ENCODE results near the gene MCTP1.

The MCTP1 gene

GRCh38 chr5:94778732-94779131 is 506.2 kb downstream of the MCTP1 start:
- H3K27ac ChIP-seq (ENCODE audit: poor library complexity, severe bottlenecking), result no peak overlapping the region
- no peak for ATAC-seq (ENCODE audit: low read depth)

GRCh38 chr5:94778299-94778698 is 506.6 kb downstream of the MCTP1 start:
- no peak for DNase-seq (ENCODE audit: low spot score)

More at GRCh38 chr5:94778732-94779131, 506.2 kb downstream of the MCTP1 start:
- no peak for TF ChIP-seq CTCF (IDR thresholded peaks at IDR 0.05; ENCODE audit: poor library complexity, severe bottlenecking)
- Histone ChIP-seq H3K9me3 (ENCODE audit: severe bottlenecking) (no peaks in the 10 kb centered on the region), H3K4me1 (ENCODE audit: insufficient read depth, poor library complexity, severe bottlenecking) (no peaks in the 10 kb centered on the region), H3K4me3 (ENCODE audit: severe bottlenecking) (no peak overlapping the region), H3K36me3 (ENCODE audit: low read depth) (no peaks in the 10 kb centered on the region), H3K27me3 (ENCODE audit: insufficient read depth, poor library complexity, severe bottlenecking) (peaks cover 11% of the 10 kb centered on the region)
- no peak for DNase-seq (ENCODE audit: low spot score)

GRCh38 chr5:94777056-94777880 is 507.6 kb downstream of the MCTP1 start:
- TF ChIP-seq CTCF (IDR thresholded peaks at IDR 0.05; ENCODE audit: poor library complexity, severe bottlenecking), result no peak
- ATAC-seq (ENCODE audit: low read depth), result no peak
- Histone ChIP-seq H3K4me3 (ENCODE audit: severe bottlenecking) (no peak overlapping the region), H3K27ac (ENCODE audit: poor library complexity, severe bottlenecking) (no peak overlapping the region), H3K4me1 (ENCODE audit: insufficient read depth, poor library complexity, severe bottlenecking) (no peaks in the 10 kb centered on the region), H3K9me3 (ENCODE audit: severe bottlenecking) (no peaks in the 10 kb centered on the region), H3K36me3 (ENCODE audit: low read depth) (no peaks in the 10 kb centered on the region), H3K27me3 (ENCODE audit: insufficient read depth, poor library complexity, severe bottlenecking) (peaks cover 11% of the 10 kb centered on the region)
- DNase-seq (ENCODE audit: low spot score), result no peak

More at GRCh38 chr5:94778299-94778698, 506.6 kb downstream of the MCTP1 start:
- H3K4me3 ChIP-seq (ENCODE audit: severe bottlenecking), result no peak overlapping the region
- ATAC-seq (ENCODE audit: low read depth), result no peak
- no peak for TF ChIP-seq CTCF (IDR thresholded peaks at IDR 0.05; ENCODE audit: poor library complexity, severe bottlenecking)
- no peak overlapping the region for H3K27ac ChIP-seq (ENCODE audit: poor library complexity, severe bottlenecking)
- H3K36me3 ChIP-seq (ENCODE audit: low read depth), result no peaks in the 10 kb centered on the region
- H3K9me3 ChIP-seq (ENCODE audit: severe bottlenecking), result no peaks in the 10 kb centered on the region
- H3K4me1 ChIP-seq (ENCODE audit: insufficient read depth, poor library complexity, severe bottlenecking), result no peaks in the 10 kb centered on the region
- peaks cover 11% of the 10 kb centered on the region for H3K27me3 ChIP-seq (ENCODE audit: insufficient read depth, poor library complexity, severe bottlenecking)

GRCh38 chr5:94776167-94776566 is 508.7 kb downstream of the MCTP1 start:
- H3K4me1 ChIP-seq (ENCODE audit: insufficient read depth, poor library complexity, severe bottlenecking), result no peaks in the 10 kb centered on the region
- no peak overlapping the region for H3K4me3 ChIP-seq (ENCODE audit: severe bottlenecking)
- DNase-seq (ENCODE audit: low spot score), result no peak
- no peaks in the 10 kb centered on the region for H3K9me3 ChIP-seq (ENCODE audit: severe bottlenecking)
- ATAC-seq (ENCODE audit: low read depth), result no peak
- no peak for TF ChIP-seq CTCF (IDR thresholded peaks at IDR 0.05; ENCODE audit: poor library complexity, severe bottlenecking)
- no peaks in the 10 kb centered on the region for H3K36me3 ChIP-seq (ENCODE audit: low read depth)
- H3K27me3 ChIP-seq (ENCODE audit: insufficient read depth, poor library complexity, severe bottlenecking), result peaks cover 11% of the 10 kb centered on the region
- H3K27ac ChIP-seq (ENCODE audit: poor library complexity, severe bottlenecking), result no peak overlapping the region

- Histone ChIP-seq H3K27ac (ENCODE audit: poor library complexity, severe bottlenecking) (no peak overlapping the region), H3K36me3 (ENCODE audit: low read depth) (no peaks in the 10 kb centered on the region), H3K4me3 (ENCODE audit: severe bottlenecking) (no peak overlapping the region), H3K4me1 (ENCODE audit: insufficient read depth, poor library complexity, severe bottlenecking) (no peaks in the 10 kb centered on the region), H3K9me3 (ENCODE audit: severe bottlenecking) (no peaks in the 10 kb centered on the region), H3K27me3 (ENCODE audit: insufficient read depth, poor library complexity, severe bottlenecking) (peaks cover 6% of the 10 kb centered on the region)
- TF ChIP-seq CTCF (IDR thresholded peaks at IDR 0.05; ENCODE audit: poor library complexity, severe bottlenecking), result no peak
- ATAC-seq (ENCODE audit: low read depth) (no peak), DNase-seq (ENCODE audit: low spot score) (no peak)
These were observed 509.8 kb downstream of the MCTP1 start for GRCh38 chr5:94775088-94775487.

Data from RWPE2 (cell line).